RWPE1 (cell line): Measurements from ENCODE around the gene ACOX3.
"Not testable (repeated sequence)": the region's sequence is repeated elsewhere in the genome, so short reads cannot be mapped to it uniquely, and the experiment has no call there.

ENCODE experiments used
- CTCF ChIA-PET: fragments of 350-600 bp; sonication (Branson Sonifier 250); formaldehyde crosslinking; extraction: SDS; loops from one replicate; lab custom pipeline; 2021; lab: Yijun Ruan, JAX
- POLR2A ChIA-PET: fragments of 400-600 bp; formaldehyde crosslinking; extraction: SDS; loops from one replicate; lab custom pipeline; 2020; ENCODE audit warnings: antibody characterized with exemption; ENCODE audit not compliant: low non-redundant PET; lab: Yijun Ruan, JAX
- DNase-seq: peaks from one replicate; pipeline ENCODE4 v3.0.0; 2012; ENCODE audit warnings: low spot score
- H3K27ac ChIP-seq: fragments of 450-650 bp; 2 replicates; pipeline ENCODE4 v1.5.1; 2017
- TF ChIP-seq, protein P1 (sequence below): fragments of 450-650 bp; conservative IDR thresholded peaks from 2 replicates; pipeline ENCODE4 v1.5.1; 2017; ENCODE audit warnings: low read depth, mild to moderate bottlenecking

The ACOX3 gene

DNA sequence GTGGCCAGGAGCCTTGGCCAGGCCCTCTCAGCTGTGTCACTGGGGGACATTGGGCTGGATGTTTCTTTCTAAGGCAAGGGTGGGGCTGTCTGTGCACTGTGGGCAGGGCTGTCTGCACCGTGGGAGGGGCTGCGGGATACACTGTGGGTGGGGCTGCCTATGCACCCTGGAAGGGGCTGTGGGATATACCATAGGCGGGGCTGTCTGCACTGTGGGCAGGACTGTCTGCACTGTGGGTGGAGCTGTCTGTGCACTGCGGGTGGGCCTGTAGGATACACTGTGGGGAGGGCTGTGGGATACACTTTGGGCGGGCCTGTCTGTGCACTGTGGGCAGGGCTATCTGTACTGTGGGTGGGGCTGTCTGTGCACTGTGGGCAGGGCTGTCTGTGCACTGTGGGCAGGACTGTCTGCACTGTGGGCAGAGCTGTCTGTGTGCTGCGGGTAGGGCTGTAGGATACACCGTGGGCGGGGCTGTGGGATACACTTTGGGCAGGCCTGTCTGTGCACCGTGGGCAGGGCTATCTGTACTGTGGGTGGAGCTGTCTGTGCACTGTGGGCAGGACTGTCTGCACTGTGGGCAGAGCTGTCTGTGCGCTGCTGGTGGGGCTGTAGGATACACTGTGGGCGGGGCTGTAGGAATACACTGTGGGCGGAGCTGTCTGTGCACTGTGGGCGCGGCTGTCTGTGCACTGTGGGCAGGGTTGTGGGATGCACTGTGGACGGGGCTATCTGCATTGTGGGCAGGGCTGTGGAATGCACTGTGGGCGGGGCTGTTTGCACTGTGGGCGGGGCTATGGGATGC, 31.1 kb downstream of the ACOX3 start:
- no peak for DNase-seq
- TF ChIP-seq, protein P1, sequence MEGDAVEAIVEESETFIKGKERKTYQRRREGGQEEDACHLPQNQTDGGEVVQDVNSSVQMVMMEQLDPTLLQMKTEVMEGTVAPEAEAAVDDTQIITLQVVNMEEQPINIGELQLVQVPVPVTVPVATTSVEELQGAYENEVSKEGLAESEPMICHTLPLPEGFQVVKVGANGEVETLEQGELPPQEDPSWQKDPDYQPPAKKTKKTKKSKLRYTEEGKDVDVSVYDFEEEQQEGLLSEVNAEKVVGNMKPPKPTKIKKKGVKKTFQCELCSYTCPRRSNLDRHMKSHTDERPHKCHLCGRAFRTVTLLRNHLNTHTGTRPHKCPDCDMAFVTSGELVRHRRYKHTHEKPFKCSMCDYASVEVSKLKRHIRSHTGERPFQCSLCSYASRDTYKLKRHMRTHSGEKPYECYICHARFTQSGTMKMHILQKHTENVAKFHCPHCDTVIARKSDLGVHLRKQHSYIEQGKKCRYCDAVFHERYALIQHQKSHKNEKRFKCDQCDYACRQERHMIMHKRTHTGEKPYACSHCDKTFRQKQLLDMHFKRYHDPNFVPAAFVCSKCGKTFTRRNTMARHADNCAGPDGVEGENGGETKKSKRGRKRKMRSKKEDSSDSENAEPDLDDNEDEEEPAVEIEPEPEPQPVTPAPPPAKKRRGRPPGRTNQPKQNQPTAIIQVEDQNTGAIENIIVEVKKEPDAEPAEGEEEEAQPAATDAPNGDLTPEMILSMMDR: no peak
- ChIA-PET POLR2A (no interaction called here), CTCF (interaction anchor here (0.5 to 1.0 kb wide), 2 partner anchors 167 to 1745 kb away, joined by 3 to 4 read pairs; no protein-coding TSS in a partner anchor)
- H3K27ac ChIP-seq: peak overlapping the region; percentile 57

GRCh38 chr4:8407756-8408155, 32.8 kb downstream of the ACOX3 start:
- no peak overlapping the region for H3K27ac ChIP-seq
- ChIA-PET CTCF (interaction anchor here (1.0 to 1.1 kb wide), 2 partner anchors 32 to 140 kb away, joined by 4 to 6 read pairs; no protein-coding TSS in a partner anchor), POLR2A (no interaction called here)
- TF ChIP-seq, protein P1: no peak
- DNase-seq: no peak

GRCh38 chr4:8407316-8407715, 33.2 kb downstream of the ACOX3 start:
- no peak overlapping the region for H3K27ac ChIP-seq
- ChIA-PET CTCF (interaction anchor here (1.0 to 1.1 kb wide), 2 partner anchors 32 to 140 kb away, joined by 4 to 6 read pairs; no protein-coding TSS in a partner anchor), POLR2A (no interaction called here)
- TF ChIP-seq, protein P1: no peak
- no peak for DNase-seq

GRCh38 chr4:8406887-8407286, 33.6 kb downstream of the ACOX3 start:
- DNase-seq, H3K27ac ChIP-seq, POLR2A ChIA-PET: not testable (repeated sequence)
- TF ChIP-seq, protein P1: peak; percentile 52
- CTCF ChIA-PET: interaction anchor here (1.1 kb wide), 1 partner anchor 31 kb away, joined by 4 read pairs; no protein-coding TSS in a partner anchor

DNA sequence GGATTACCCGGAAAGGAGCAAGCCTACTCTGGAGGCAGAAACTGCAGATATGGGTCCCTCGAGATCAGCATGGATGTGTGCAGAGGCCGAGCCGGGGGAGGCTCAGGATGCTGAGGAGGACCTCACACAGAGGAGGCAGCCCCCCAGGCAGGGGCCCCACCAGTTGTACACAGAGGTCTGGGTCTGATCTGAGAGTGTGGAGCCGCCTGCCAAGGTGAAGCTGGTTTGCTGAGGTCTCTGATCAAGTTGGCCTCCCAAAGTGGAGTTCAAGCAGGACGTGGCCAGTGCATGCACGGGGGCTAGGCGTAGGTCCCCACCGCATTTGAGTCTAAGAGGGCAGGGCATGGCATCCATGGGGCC, 35.0 kb downstream of the ACOX3 start:
- CTCF ChIA-PET: interaction anchor here (0.6 to 1.2 kb wide), 2 partner anchors 163 to 190 kb away, joined by 3 to 7 read pairs; no protein-coding TSS in a partner anchor
- TF ChIP-seq, protein P1: no peak

DNA sequence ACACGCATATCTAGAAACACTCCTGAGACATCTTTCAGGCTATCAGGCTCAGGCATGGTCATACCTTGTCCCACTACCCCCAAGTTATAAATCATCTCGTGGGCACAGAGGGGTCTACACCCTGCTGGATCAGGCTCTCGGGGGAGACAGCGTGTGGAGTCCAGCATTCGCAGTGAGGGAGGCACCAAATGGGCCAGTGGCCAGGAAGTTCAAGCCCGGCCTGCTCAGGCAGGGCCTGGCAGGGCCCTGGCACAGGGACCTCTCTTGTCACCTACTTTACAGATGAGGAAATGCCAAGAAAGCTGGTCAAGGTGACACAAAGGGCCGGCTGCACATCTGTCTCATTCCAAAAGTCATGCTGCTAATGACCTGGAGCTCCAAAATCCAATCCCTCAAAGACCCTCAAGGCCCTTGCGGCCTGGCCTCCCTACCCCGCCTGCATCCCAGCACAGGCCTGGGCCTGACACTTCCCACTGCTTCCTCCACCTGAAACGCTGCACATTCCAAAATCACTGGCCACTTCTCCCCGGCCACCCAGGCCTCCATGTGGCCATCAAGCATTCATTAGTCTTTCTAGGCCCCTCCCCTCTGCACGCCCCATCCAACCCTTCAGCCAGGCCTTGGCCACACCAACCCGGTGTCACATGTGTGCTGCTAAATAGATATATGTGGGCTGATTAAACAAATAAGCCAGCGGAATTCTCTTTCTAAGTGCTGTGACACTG, 35.6 kb downstream of the ACOX3 start:
- H3K27ac ChIP-seq: 0 out of 2 replicates have a peak overlapping the region, but pooled peaks have one; percentile 1
- DNase-seq: no peak
- TF ChIP-seq, protein P1: no peak
- ChIA-PET CTCF (interaction anchor here (1.2 to 2.3 kb wide), 2 partner anchors 162 to 163 kb away, joined by 7 to 16 read pairs; no protein-coding TSS in a partner anchor), POLR2A (no interaction called here)

More for the DNA sequence above, 35.0 kb downstream of the ACOX3 start:
- DNase-seq: no peak
- POLR2A ChIA-PET: no interaction called here
- no peak overlapping the region for H3K27ac ChIP-seq
